OCI-LY7 (cell line): ENCODE data around the gene EYA2. TPM values are rescaled to one million over a fixed set of nuclear protein-coding genes. Genes with fewer than 3 reads are reported as not detected.

Source experiments
- BruUV-seq: library from RNA; stranded (reverse); fragments of 400-500 nt; replicated peaks from 2 replicates; lab custom pipeline; 2021; lab: Mats Ljungman, UMichigan
- CTCF ChIA-PET: fragments of 300-600 bp; sonication (Branson Sonifier 250); formaldehyde crosslinking; loops from one replicate; lab custom pipeline; 2022; ENCODE audit warnings: antibody characterized with exemption; ENCODE audit not compliant: unreplicated experiment; lab: Charles Lee
- POLR2A ChIA-PET: fragments of 300-600 bp; sonication (Branson Sonifier 250); formaldehyde crosslinking; loops from one replicate; lab custom pipeline; 2022; ENCODE audit warnings: antibody characterized with exemption; lab: Charles Lee
- DNase-seq: peaks from one replicate; pipeline ENCODE4 v3.0.0-alpha.2; 2015; ENCODE audit warnings: low spot score
- H2AFZ ChIP-seq: fragments of 200-600 bp; sonication (generic), shearing (Covaris generic); 2 replicates; pipeline ENCODE4 v1.6.1; 2014; ENCODE audit warnings: mild to moderate bottlenecking, antibody characterized with exemption, low read length, moderate library complexity
- H3K27ac ChIP-seq: fragments of 200-600 bp; sonication (generic); 2 replicates; pipeline ENCODE4 v1.5.1; 2014; ENCODE audit warnings: mixed run types, low read depth, mild to moderate bottlenecking, moderate library complexity, low read length, inconsistent platforms; ENCODE audit not compliant: poor library complexity, severe bottlenecking
- H3K36me3 ChIP-seq: fragments of 200-600 bp; sonication (generic); 2 replicates; pipeline ENCODE4 v1.6.1; 2014; ENCODE audit warnings: mild to moderate bottlenecking, antibody characterized with exemption, low read length, moderate library complexity, mixed read lengths; ENCODE audit not compliant: insufficient read depth
- H3K4me1 ChIP-seq: fragments of 200-600 bp; sonication (generic); 2 replicates; pipeline ENCODE4 v1.5.1; 2014; ENCODE audit warnings: mild to moderate bottlenecking, low read length; ENCODE audit not compliant: insufficient read depth, poor library complexity, severe bottlenecking
- H3K4me2 ChIP-seq: fragments of 200-600 bp; sonication (generic); 2 replicates; pipeline ENCODE4 v1.6.1; 2014; ENCODE audit warnings: mild to moderate bottlenecking, low read length
- H3K4me3 ChIP-seq: fragments of 200-600 bp; sonication (generic); 2 replicates; pipeline ENCODE4 v1.5.1; 2014; ENCODE audit warnings: mild to moderate bottlenecking, low read depth, low read length; ENCODE audit not compliant: poor library complexity, severe bottlenecking
- H3K79me2 ChIP-seq: fragments of 200-600 bp; sonication (generic); 2 replicates; pipeline ENCODE4 v1.6.1; 2016; ENCODE audit warnings: low read depth, mild to moderate bottlenecking, low read length, moderate library complexity, mixed read lengths; ENCODE audit not compliant: insufficient read depth
- H3K9me2 ChIP-seq: fragments of 200-600 bp; sonication (generic); 2 replicates; pipeline ENCODE4 v1.6.1; 2016; ENCODE audit warnings: mild to moderate bottlenecking, low read length, mixed read lengths; ENCODE audit not compliant: insufficient read depth
- H3K9me3 ChIP-seq: fragments of 200-600 bp; sonication (generic); 2 replicates; pipeline ENCODE4 v1.6.1; 2014; ENCODE audit warnings: mild to moderate bottlenecking, mixed run types, low read length, mixed read lengths
- H4K20me1 ChIP-seq: fragments of 200-600 bp; sonication (generic); 2 replicates; pipeline ENCODE4 v1.6.1; 2014; ENCODE audit warnings: mild to moderate bottlenecking, antibody characterized with exemption, low read length, moderate library complexity, mixed read lengths; ENCODE audit not compliant: insufficient read depth
- EZH2phosphoT487 ChIP-seq: fragments of 200-600 bp; sonication (generic); IDR thresholded peaks from 2 replicates; pipeline ENCODE4 v1.6.1; 2018; ENCODE audit warnings: low read depth, borderline replicate concordance, mild to moderate bottlenecking, mixed run types, antibody characterized with exemption, low read length, moderate library complexity, mixed read lengths
- intact Hi-C: fragments of 100-400 bp; cut with micrococcal nuclease; formaldehyde crosslinking; loops from one replicate; pipeline ENCODE4 v1.10.0; 2022; ENCODE audit not compliant: unreplicated experiment
- total RNA-seq, 2 experiments: library from RNA; depleted of rRNA in 1 of 2; stranded (reverse); fragments of >200 nt in 1 of 2; shearing (Covaris generic) in 1 of 2; gene quantifications; 2 replicates each; pipeline ENCODE4 v1.2.3, GENCODE V29; 2014 to 2022
- TF ChIP-seq, protein P1 (sequence below): fragments of 200-600 bp; sonication (generic); conservative IDR thresholded peaks from 2 replicates; pipeline ENCODE4 v1.5.1; 2014; ENCODE audit warnings: mild to moderate bottlenecking, antibody characterized with exemption, low read length, moderate library complexity, mixed read lengths

Gene EYA2
- total RNA-seq, 2 experiments from 2014 or later: not detected

DNA sequence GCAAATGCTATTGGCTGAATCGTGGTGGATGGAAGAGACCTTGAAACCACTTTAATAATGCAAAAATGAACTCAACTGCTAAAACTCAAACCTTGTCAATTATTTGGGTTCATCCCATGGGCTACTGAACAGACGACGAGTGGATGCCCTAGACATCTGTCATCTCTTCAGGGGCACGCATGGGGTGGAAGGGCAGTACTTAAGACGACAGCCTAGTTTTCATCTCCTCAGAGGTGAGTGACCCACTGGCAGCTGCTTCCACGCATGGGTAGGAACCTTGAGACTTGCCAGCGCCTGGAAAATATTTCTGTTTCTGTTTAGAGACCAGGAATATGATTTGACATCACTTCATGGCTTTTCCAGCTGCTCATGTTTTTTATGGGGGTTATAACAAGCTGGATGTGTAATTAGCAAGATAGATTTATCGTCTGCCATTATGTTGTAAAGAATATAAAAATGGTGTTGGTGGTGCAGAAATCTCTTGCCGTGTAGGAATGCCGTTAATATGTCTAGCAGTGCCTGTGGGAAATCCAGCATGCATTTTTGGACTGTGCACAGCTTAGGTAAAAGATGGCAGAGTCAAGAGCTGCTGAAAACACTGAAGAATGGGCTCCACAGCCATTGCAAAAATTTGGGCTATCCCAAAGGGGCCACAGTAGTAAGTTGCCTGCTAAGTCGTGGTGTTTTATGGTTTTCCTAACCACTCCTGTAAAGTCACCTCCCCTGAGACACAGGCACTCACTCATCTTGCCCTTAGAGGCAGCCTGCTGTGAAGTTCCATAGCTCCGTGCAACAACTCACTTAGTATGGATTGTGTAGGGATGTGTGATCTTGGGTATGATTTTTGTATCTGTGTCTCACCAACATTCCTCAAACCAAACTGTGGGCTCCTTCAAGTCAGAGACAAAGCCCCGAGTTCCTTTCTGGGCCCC, 203.3 kb downstream of the EYA2 start:
- no peak overlapping the region for H2AFZ ChIP-seq
- POLR2A ChIA-PET: interaction anchor here (0.6 kb wide), 1 partner anchor 231 kb away, joined by 3 read pairs; no protein-coding TSS in a partner anchor
- no peak overlapping the region for H3K27ac ChIP-seq
- no peaks in the 10 kb centered on the region for H4K20me1 ChIP-seq
- no peak for DNase-seq
- H3K9me3 ChIP-seq: peaks cover 19% of the 10 kb centered on the region
- H3K79me2 ChIP-seq: no peaks in the 10 kb centered on the region
- no peaks in the 10 kb centered on the region for H3K4me1 ChIP-seq
- H3K36me3 ChIP-seq: no peaks in the 10 kb centered on the region
- CTCF ChIA-PET: no interaction called here
- H3K4me2 ChIP-seq: no peak overlapping the region
- H3K9me2 ChIP-seq: no peaks in the 10 kb centered on the region
- H3K4me3 ChIP-seq: no peak overlapping the region
- no peak for TF ChIP-seq EZH2phosphoT487
- TF ChIP-seq, protein P1, sequence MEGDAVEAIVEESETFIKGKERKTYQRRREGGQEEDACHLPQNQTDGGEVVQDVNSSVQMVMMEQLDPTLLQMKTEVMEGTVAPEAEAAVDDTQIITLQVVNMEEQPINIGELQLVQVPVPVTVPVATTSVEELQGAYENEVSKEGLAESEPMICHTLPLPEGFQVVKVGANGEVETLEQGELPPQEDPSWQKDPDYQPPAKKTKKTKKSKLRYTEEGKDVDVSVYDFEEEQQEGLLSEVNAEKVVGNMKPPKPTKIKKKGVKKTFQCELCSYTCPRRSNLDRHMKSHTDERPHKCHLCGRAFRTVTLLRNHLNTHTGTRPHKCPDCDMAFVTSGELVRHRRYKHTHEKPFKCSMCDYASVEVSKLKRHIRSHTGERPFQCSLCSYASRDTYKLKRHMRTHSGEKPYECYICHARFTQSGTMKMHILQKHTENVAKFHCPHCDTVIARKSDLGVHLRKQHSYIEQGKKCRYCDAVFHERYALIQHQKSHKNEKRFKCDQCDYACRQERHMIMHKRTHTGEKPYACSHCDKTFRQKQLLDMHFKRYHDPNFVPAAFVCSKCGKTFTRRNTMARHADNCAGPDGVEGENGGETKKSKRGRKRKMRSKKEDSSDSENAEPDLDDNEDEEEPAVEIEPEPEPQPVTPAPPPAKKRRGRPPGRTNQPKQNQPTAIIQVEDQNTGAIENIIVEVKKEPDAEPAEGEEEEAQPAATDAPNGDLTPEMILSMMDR: no peak
- intact Hi-C loops: no loop called here
- BruUV-seq: no TSS peak

GRCh38 chr20:47099093-47099492, 204.4 kb downstream of the EYA2 start:
- no peaks in the 10 kb centered on the region for H3K36me3 ChIP-seq
- H3K79me2 ChIP-seq: no peaks in the 10 kb centered on the region
- POLR2A ChIA-PET: interaction anchor here (0.7 kb wide), 1 partner anchor 161 kb away, joined by 3 read pairs; no protein-coding TSS in a partner anchor
- DNase-seq: no peak
- no peak overlapping the region for H3K4me2 ChIP-seq
- CTCF ChIA-PET: no interaction called here
- no peaks in the 10 kb centered on the region for H3K9me2 ChIP-seq
- TF ChIP-seq EZH2phosphoT487: no peak
- TF ChIP-seq, protein P1: no peak
- no TSS peak for BruUV-seq
- intact Hi-C loops: no loop called here
- no peak overlapping the region for H3K4me3 ChIP-seq
- H2AFZ ChIP-seq: no peak overlapping the region
- H3K27ac ChIP-seq: no peak overlapping the region
- no peaks in the 10 kb centered on the region for H4K20me1 ChIP-seq
- no peaks in the 10 kb centered on the region for H3K4me1 ChIP-seq
- H3K9me3 ChIP-seq: peaks cover 24% of the 10 kb centered on the region
